Erythroblast (primary cell): ENCODE data around the gene TBC1D10B.

Experiments
- GATA1 ChIP-seq: IDR thresholded peaks from 2 replicates; pipeline ENCODE4 v1.6.1; 2011; ENCODE audit warnings: low read depth, mild to moderate bottlenecking, control low read depth, low read length, moderate library complexity
- POLR2A ChIP-seq: IDR thresholded peaks from 2 replicates; pipeline ENCODE4 v1.6.1; 2011; ENCODE audit warnings: mild to moderate bottlenecking, low read length

DNA sequence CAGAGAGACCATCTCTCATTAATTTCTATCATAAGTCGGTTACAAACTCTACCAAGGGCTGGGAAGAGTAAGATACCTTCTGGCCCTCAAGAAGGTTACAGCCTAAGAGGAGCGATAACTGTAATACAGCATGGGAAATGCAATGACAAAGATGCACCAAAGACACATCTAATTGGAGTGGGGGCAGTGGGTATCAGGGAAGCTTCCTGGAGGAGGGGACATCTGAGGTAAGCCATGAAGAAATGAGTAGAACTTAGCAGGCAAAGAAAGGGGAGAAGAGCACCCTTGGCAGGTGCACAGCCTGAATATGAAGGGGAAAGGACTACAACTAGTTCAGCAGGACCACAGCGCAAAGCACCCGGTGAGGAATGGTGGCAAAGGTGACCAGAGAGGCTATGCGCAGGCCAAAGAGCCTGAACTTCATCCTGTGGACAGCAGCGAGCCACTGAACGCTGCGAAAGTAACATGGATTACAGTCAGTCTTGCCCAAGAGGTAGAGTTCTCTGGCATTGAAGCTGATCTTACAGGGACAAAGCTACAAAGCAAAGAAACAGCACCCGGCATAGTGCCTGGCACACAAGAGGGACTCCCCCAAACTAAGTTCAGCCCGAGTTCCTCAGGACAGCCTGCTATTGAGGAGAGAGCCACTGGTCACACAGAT, 2.8 kb downstream of the TBC1D10B start:
- TF ChIP-seq POLR2A (no peak), GATA1 (no peak)
